ENCODE measurements around the gene ARRDC2. TPM values are rescaled to one million over a fixed set of nuclear protein-coding genes. Genes with fewer than 3 reads are reported as not detected.
A peak's percentile ranks its signal among the peaks of the same experiment; 100 is the strongest.

ARRDC2 gene
- total RNA-seq (2014; rRNA removed; shearing (Covaris generic)), result 21.4 and 41.9 TPM in 2 replicates

- Histone ChIP-seq H3K4me3 (peak within 1 kb of the TSS; percentile 34), H3K36me3 (peaks cover 47% of the 10 kb centered on the region), H3K27me3 (replicated peaks) (no peaks in the 10 kb centered on the region), H3K9me3 (replicated peaks) (no peaks in the 10 kb centered on the region), H3K27ac (no peak within 1 kb of the TSS), H3K4me1 (replicated peaks) (peaks cover 31% of the 10 kb centered on the region)
- peak; percentile 87 to 89 for DNase-seq (ENCODE audit: low read depth in 1 of 2, low spot score in 2 of 2)
Measured at GRCh38 chr19:18007917-18008673, at the start of gene ARRDC2. Gene ARRDC2, plus strand, starts transcription at chr19:18008170. Its CDS starts 141 bp downstream, at chr19:18008311.

GRCh38 chr19:17963936-17964691 is 43.9 kb upstream of the ARRDC2 start:
- H3K27me3 ChIP-seq (replicated peaks), result peaks cover 47% of the 10 kb centered on the region

DNA sequence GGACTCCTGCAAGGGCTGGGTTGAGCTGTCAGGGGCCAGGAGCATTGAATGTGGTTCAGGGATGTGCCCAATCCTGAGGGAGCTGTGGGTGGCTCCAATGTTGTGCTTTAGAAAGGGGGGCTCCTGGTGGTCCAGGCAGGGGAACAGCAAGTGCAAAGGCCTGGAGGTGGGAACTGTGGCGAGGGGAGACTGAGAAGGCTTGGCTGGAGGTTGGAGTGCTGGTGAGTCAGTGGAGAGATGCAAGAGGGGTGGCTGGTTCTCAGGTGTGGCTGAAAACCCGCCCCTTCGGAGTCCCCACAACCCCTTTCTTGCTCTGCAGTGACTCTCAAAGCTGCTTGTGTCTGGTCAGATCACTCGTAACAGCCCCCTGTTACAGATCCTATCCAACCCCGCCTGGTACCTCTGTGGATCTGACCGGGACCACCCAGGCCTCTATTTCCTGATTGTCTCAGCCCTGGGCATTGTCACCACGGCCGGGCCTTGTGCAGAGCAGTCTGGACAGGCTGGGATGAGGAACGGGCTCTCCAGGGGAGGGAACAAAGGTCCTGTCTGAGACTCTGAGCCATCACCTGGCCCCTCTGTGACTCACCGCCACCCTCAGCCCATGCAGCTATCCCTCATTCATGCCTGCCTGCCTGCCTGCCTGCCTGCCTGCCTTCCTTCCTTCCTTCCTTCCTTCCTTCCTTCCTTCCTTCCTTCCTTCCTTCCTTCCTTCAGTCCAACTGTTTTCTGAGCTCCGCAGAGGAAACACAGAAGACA is 42.4 kb upstream of the ARRDC2 start:
- Histone ChIP-seq H3K4me1 (replicated peaks) (no peaks in the 10 kb centered on the region), H3K27me3 (replicated peaks) (peaks cover 44% of the 10 kb centered on the region)

More at GRCh38 chr19:17963936-17964691, 43.9 kb upstream of the ARRDC2 start:
- H3K27ac ChIP-seq, result no peak overlapping the region
- H3K9me3 ChIP-seq (replicated peaks), result no peaks in the 10 kb centered on the region
- H3K4me3 ChIP-seq, result no peak overlapping the region
- no peaks in the 10 kb centered on the region for H3K36me3 ChIP-seq
- no peaks in the 10 kb centered on the region for H3K4me1 ChIP-seq (replicated peaks)
- no peak for DNase-seq (ENCODE audit: low read depth in 1 of 2, low spot score in 2 of 2)

GRCh38 chr19:17966129-17966483 is 41.9 kb upstream of the ARRDC2 start:
- H3K27me3 ChIP-seq (replicated peaks), result peaks cover 44% of the 10 kb centered on the region
- no peaks in the 10 kb centered on the region for H3K36me3 ChIP-seq
- H3K4me3 ChIP-seq, result no peak overlapping the region
- H3K9me3 ChIP-seq (replicated peaks), result no peaks in the 10 kb centered on the region
- DNase-seq (ENCODE audit: low read depth in 1 of 2, low spot score in 2 of 2), result no peak
- H3K4me1 ChIP-seq (replicated peaks), result no peaks in the 10 kb centered on the region
- no peak overlapping the region for H3K27ac ChIP-seq

More for the DNA sequence above, 42.4 kb upstream of the ARRDC2 start:
- H3K36me3 ChIP-seq, result no peaks in the 10 kb centered on the region
- H3K9me3 ChIP-seq (replicated peaks), result no peaks in the 10 kb centered on the region
- DNase-seq (ENCODE audit: low read depth in 1 of 2, low spot score in 2 of 2), result no peak
- no peak overlapping the region for H3K4me3 ChIP-seq
- H3K27ac ChIP-seq, result no peak overlapping the region

- Histone ChIP-seq H3K36me3 (no peaks in the 10 kb centered on the region), H3K4me1 (replicated peaks) (no peaks in the 10 kb centered on the region), H3K9me3 (replicated peaks) (no peaks in the 10 kb centered on the region), H3K4me3 (no peak within 1 kb of the TSS), H3K27ac (no peak within 1 kb of the TSS), H3K27me3 (replicated peaks) (peaks cover 44% of the 10 kb centered on the region)
- DNase-seq (ENCODE audit: low read depth in 1 of 2, low spot score in 2 of 2), result no peak
Measured at GRCh38 chr19:17966550-17967256, 41.3 kb upstream of the ARRDC2 start, which contains the start of gene KCNN1. Gene KCNN1, plus strand, starts transcription at chr19:17967107. Its CDS starts 6,782 bp downstream, at chr19:17973889.

- Histone ChIP-seq H3K27ac (no peak overlapping the region), H3K4me3 (no peak overlapping the region), H3K27me3 (replicated peaks) (peaks cover 49% of the 10 kb centered on the region), H3K9me3 (replicated peaks) (no peaks in the 10 kb centered on the region), H3K4me1 (replicated peaks) (no peaks in the 10 kb centered on the region), H3K36me3 (no peaks in the 10 kb centered on the region)
- no peak for DNase-seq (ENCODE audit: low read depth in 1 of 2, low spot score in 2 of 2)
Measured at GRCh38 chr19:17967257-17968051, 40.5 kb upstream of the ARRDC2 start.

DNA sequence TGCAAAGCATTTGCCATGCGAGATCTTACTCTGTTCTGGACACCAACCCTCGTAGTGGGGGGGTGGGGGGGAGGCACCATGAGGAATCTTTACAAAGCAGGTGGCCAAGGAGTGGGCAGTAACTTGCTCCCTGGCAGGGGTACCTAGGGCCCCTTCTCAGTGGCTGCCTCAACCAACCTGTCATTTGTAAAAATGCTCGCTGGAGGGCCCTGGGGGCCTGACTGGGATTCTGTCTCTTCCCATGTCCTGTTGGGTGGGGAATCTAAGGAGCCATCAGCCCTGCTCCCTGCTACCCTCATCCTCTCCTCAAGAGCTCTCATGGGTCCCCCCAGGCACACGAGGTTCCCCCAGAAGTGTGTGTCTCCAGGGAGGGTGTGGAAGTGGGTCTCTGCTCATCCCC is 39.6 kb upstream of the ARRDC2 start:
- Histone ChIP-seq H3K4me3 (no peak overlapping the region), H3K27ac (no peak overlapping the region), H3K9me3 (replicated peaks) (no peaks in the 10 kb centered on the region), H3K27me3 (replicated peaks) (peaks cover 53% of the 10 kb centered on the region), H3K36me3 (no peaks in the 10 kb centered on the region), H3K4me1 (replicated peaks) (no peaks in the 10 kb centered on the region)
- no peak for DNase-seq (ENCODE audit: low read depth in 1 of 2, low spot score in 2 of 2)

DNA sequence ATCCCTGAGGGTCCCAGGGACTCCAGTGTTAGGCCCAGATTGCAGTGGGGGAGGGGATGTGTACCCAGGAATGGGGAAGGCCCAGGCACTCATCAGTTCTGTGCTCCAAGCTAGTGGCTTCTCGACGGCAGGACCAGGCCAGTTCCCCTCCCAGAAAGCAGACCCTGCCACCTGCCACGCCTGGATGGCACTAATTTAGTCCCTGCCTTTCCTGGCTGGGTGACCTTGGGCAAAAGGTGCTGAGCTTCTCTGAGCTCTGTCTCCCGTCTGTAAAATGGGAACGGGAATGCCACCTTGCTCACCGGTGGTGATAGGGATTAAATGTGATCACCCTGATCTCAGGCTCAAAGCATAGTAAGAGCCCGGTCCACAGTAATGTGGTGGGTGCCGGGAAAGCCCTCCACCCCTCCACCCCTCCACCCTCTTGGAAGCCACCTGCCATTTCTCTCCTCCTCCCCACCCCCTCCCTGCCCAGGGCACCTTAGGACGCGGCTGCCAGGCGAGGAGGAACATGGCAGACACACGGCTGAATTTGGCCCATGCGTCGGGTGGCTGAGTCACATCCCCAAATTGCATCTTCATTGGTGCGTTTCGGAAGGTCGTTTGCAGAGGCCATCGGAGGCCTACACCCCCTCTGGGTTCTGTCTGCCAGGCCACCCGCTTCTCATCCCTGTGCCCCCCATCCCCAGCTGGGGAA is 38.7 kb upstream of the ARRDC2 start:
- Histone ChIP-seq H3K4me1 (replicated peaks) (no peaks in the 10 kb centered on the region), H3K27me3 (replicated peaks) (peaks cover 50% of the 10 kb centered on the region), H3K27ac (no peak overlapping the region), H3K36me3 (no peaks in the 10 kb centered on the region), H3K9me3 (replicated peaks) (no peaks in the 10 kb centered on the region), H3K4me3 (no peak overlapping the region)
- DNase-seq (ENCODE audit: low read depth in 1 of 2, low spot score in 2 of 2), result no peak

DNA sequence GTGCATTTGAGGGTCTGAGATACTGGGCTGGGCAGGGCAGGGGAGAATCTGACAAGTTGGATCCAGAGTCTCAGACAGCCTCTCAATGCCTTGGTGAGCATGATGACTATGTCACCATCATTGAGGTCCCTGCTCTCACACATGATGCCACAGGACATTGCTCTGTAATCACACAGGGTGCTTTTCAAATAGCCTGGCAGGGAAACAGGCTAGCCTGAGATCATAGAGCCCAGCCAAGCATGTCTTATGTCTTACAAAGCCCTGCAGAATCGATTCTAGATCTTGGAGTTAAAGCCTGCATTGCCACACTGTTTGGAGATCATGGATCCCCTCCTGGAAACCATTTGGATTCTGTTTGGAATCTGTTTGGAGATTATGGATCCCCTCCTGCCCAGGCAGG is 35.7 kb upstream of the ARRDC2 start:
- H3K27ac ChIP-seq, result no peak overlapping the region
- DNase-seq (ENCODE audit: low read depth in 1 of 2, low spot score in 2 of 2), result no peak

GRCh38 chr19:17973759-17974158 is 34.2 kb upstream of the ARRDC2 start:
- Histone ChIP-seq H3K27me3 (replicated peaks) (peaks cover 26% of the 10 kb centered on the region), H3K36me3 (no peaks in the 10 kb centered on the region), H3K4me3 (no peak overlapping the region), H3K4me1 (replicated peaks) (no peaks in the 10 kb centered on the region), H3K27ac (no peak overlapping the region), H3K9me3 (replicated peaks) (no peaks in the 10 kb centered on the region)
- DNase-seq (ENCODE audit: low read depth in 1 of 2, low spot score in 2 of 2), result no peak

More for the DNA sequence above, 35.7 kb upstream of the ARRDC2 start:
- Histone ChIP-seq H3K9me3 (replicated peaks) (no peaks in the 10 kb centered on the region), H3K27me3 (replicated peaks) (peaks cover 28% of the 10 kb centered on the region), H3K4me1 (replicated peaks) (no peaks in the 10 kb centered on the region), H3K36me3 (no peaks in the 10 kb centered on the region), H3K4me3 (no peak overlapping the region)

DNA sequence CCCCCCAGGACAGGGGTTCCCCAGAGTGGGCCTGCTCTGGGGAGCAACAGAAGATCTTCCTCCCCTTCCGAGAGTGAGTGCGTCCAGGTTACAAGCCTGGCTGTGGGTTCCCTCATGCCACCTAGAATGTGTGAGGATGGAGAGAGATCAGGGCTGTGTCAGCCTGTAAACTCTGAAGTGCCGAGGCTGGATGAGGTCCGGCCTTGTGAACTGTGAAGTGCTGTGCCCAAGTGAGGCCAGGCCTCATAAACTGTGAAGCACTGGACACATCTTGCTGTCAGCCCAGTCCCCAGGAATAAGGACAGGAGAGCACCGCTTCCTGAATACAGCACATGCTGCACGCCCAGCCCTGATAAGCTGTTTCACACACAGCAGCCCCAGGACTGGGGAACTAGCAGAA is 33.4 kb upstream of the ARRDC2 start:
- Histone ChIP-seq H3K27me3 (replicated peaks) (peaks cover 25% of the 10 kb centered on the region), H3K27ac (no peak overlapping the region), H3K9me3 (replicated peaks) (no peaks in the 10 kb centered on the region), H3K4me3 (no peak overlapping the region), H3K36me3 (no peaks in the 10 kb centered on the region), H3K4me1 (replicated peaks) (no peaks in the 10 kb centered on the region)
- DNase-seq (ENCODE audit: low read depth in 1 of 2, low spot score in 2 of 2), result no peak

DNA sequence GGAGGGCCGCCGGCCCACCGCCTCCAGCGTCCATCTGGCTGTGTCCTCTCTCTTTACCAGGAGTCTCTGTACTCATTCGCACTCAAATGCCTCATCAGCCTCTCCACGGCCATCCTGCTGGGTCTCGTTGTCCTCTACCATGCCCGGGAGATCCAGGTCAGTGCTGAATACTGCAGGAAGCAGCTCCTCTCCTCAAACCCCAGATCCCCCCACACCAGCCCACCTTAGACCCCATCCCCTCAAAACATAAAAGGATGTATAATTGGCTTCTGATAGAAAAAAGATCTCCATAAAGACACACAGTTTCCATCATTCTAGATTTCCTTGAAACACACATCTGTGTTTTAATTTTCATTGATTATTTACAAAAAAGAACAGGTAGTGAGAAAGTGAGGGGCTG is 32.9 kb upstream of the ARRDC2 start:
- Histone ChIP-seq H3K4me3 (no peak overlapping the region), H3K27ac (no peak overlapping the region), H3K36me3 (no peaks in the 10 kb centered on the region), H3K4me1 (replicated peaks) (no peaks in the 10 kb centered on the region), H3K9me3 (replicated peaks) (no peaks in the 10 kb centered on the region), H3K27me3 (replicated peaks) (peaks cover 25% of the 10 kb centered on the region)
- no peak for DNase-seq (ENCODE audit: low read depth in 1 of 2, low spot score in 2 of 2)

All from SJSA1 (cell line).